SK-N-SH (cell line): ENCODE results near the gene PRRT1. TPM values are rescaled to one million over a fixed set of nuclear protein-coding genes. Genes with fewer than 3 reads are reported as not detected.

Experiments used
- CTCF ChIA-PET: fragments of 300-600, 350-600 bp; formaldehyde crosslinking; extraction: SDS; loops from one replicate; lab custom pipeline; 2021; lab: Yijun Ruan, JAX
- POLR2A ChIA-PET: fragments of 350-600 bp; sonication (Branson Sonifier 250); formaldehyde crosslinking; extraction: SDS; loops from one replicate; lab custom pipeline; 2020; ENCODE audit warnings: antibody characterized with exemption, inconsistent platforms; lab: Yijun Ruan, JAX
- DNase-seq: peaks from one replicate; pipeline ENCODE4 v3.0.0; 2012
- H2AFZ ChIP-seq: fragments of 200-600 bp; sonication (generic); 2 replicates; pipeline ENCODE4 v1.8.1; 2016; ENCODE audit warnings: antibody characterized with exemption, mild to moderate bottlenecking, low read depth
- H3F3A ChIP-seq: fragments of 200-600 bp; sonication (generic); replicated peaks from 2 replicates; pipeline ENCODE3; 2016; ENCODE audit warnings: antibody characterized with exemption, mild to moderate bottlenecking; ENCODE audit not compliant: insufficient read depth
- H3K27ac ChIP-seq, 2 experiments: fragments of 200-500 bp in 1 of 2; fragments of 200-600 bp in 1 of 2; sonication (Bioruptor generic) in 1 of 2; sonication (generic), shearing (Covaris generic) in 1 of 2; 2 replicates each; pipeline versions ENCODE4 v1.5.1 to v1.6.1; 2014 to 2016; ENCODE audit warnings: low read depth in 2 of 2, inconsistent platforms in 1 of 2, low read length in 1 of 2, mild to moderate bottlenecking in 1 of 2, mixed read lengths in 1 of 2
- H3K27me3 ChIP-seq: fragments of 200-600 bp; sonication (generic), shearing (Covaris generic); 2 replicates; pipeline ENCODE4 v1.6.1; 2016; ENCODE audit warnings: mixed run types; ENCODE audit not compliant: insufficient read depth
- H3K36me3 ChIP-seq, 2 experiments: fragments of 200-500 bp in 1 of 2; fragments of 200-600 bp in 1 of 2; sonication (Bioruptor generic) in 1 of 2; sonication (generic) in 1 of 2; replicated peaks in 1 of 2; 2 replicates each; pipeline versions ENCODE3 to v1.5.1; 2014 to 2016; ENCODE audit warnings: low read length in 1 of 2, mild to moderate bottlenecking in 1 of 2; ENCODE audit not compliant: insufficient read depth in 2 of 2, control insufficient read depth in 1 of 2
- H3K4me1 ChIP-seq, 2 experiments: fragments of 200-500 bp in 1 of 2; fragments of 200-600 bp in 1 of 2; sonication (Bioruptor generic) in 1 of 2; sonication (generic), shearing (Covaris generic) in 1 of 2; 2 replicates each; pipeline versions ENCODE4 v1.5.1 to v1.6.1; 2014 to 2016; ENCODE audit warnings: low read depth in 1 of 2, low read length in 1 of 2, mixed run types in 1 of 2; ENCODE audit not compliant: insufficient read depth in 2 of 2, control insufficient read depth in 1 of 2
- H3K4me2 ChIP-seq: fragments of 200-600 bp; sonication (generic), shearing (Covaris generic); 2 replicates; pipeline ENCODE4 v1.6.1; 2017; ENCODE audit warnings: mixed run types
- H3K4me3 ChIP-seq, 2 experiments: fragments of 200-500 bp in 1 of 2; fragments of 200-600 bp in 1 of 2; sonication (Bioruptor generic) in 1 of 2; sonication (generic), shearing (Covaris generic) in 1 of 2; 2 replicates each; pipeline versions ENCODE4 v1.5.1 to v1.8.1; 2014 to 2016; ENCODE audit warnings: low read depth in 2 of 2, inconsistent platforms in 1 of 2, low read length in 1 of 2, mild to moderate bottlenecking in 1 of 2, mixed read lengths in 1 of 2, moderate library complexity in 1 of 2
- H3K79me2 ChIP-seq: fragments of 200-600 bp; sonication (generic); 2 replicates; pipeline ENCODE4 v1.8.1; 2017; ENCODE audit warnings: mild to moderate bottlenecking; ENCODE audit not compliant: insufficient read depth
- H3K9ac ChIP-seq: fragments of 200-600 bp; sonication (generic); 2 replicates; pipeline ENCODE4 v1.6.1; 2017; ENCODE audit warnings: mixed run types
- H3K9me2 ChIP-seq: fragments of 200-600 bp; sonication (generic); 2 replicates; pipeline ENCODE4 v1.6.1; 2017; ENCODE audit warnings: mixed run types
- H3K9me3 ChIP-seq: fragments of 200-600 bp; sonication (generic); 2 replicates; pipeline ENCODE4 v1.6.1; 2017; ENCODE audit warnings: mixed run types, mild to moderate bottlenecking, moderate library complexity
- H4K20me1 ChIP-seq: fragments of 200-600 bp; sonication (generic); 2 replicates; pipeline ENCODE4 v1.6.1; 2017; ENCODE audit warnings: mild to moderate bottlenecking, mixed run types; ENCODE audit not compliant: insufficient read depth
- CTCF ChIP-seq: fragments of 200-600 bp; sonication (generic); IDR thresholded peaks from 2 replicates; pipeline ENCODE4 v1.6.1; 2017; ENCODE audit warnings: antibody characterized with exemption, mild to moderate bottlenecking, moderate library complexity
- EP300 ChIP-seq, 2 experiments: IDR thresholded peaks; 2 replicates each; pipeline versions ENCODE4 v1.4.0 to v1.6.1; 2012; ENCODE audit warnings: borderline replicate concordance in 1 of 2, low read depth in 1 of 2, low read length in 1 of 2
- FOSL2 ChIP-seq: IDR thresholded peaks from 2 replicates; pipeline ENCODE4 v1.4.0; 2012; ENCODE audit warnings: low read depth, mild to moderate bottlenecking, moderate library complexity, borderline replicate concordance
- FOXJ3 ChIP-seq: sonication (generic); formaldehyde crosslinking; IDR thresholded peaks from 2 replicates; pipeline ENCODE4 v1.5.1; 2020; ENCODE audit warnings: mild to moderate bottlenecking, missing genetic modification reagents
- GABPA ChIP-seq: IDR thresholded peaks from 2 replicates; pipeline ENCODE4 v1.4.0; 2012; ENCODE audit warnings: low read depth, mild to moderate bottlenecking
- JUND ChIP-seq: IDR thresholded peaks from 2 replicates; pipeline ENCODE4 v1.4.0; 2012
- MEF2A ChIP-seq: IDR thresholded peaks from 2 replicates; pipeline ENCODE4 v1.4.0; 2012; ENCODE audit warnings: low read depth, borderline replicate concordance
- NFIC ChIP-seq: IDR thresholded peaks from 2 replicates; pipeline ENCODE4 v1.4.0; 2012; ENCODE audit warnings: borderline replicate concordance
- NRF1 ChIP-seq: IDR thresholded peaks from 2 replicates; pipeline ENCODE4 v1.6.1; 2012; ENCODE audit warnings: low read depth, mild to moderate bottlenecking, low read length
- POLR2AphosphoS5 ChIP-seq: IDR thresholded peaks from 2 replicates; pipeline ENCODE4 v1.6.1; 2012; ENCODE audit warnings: low read depth, low read length
- RFX5 ChIP-seq: IDR thresholded peaks from 2 replicates; pipeline ENCODE4 v1.6.1; 2012; ENCODE audit warnings: mild to moderate bottlenecking, improper control_type of control experiment, low read length
- RXRA ChIP-seq: IDR thresholded peaks from 2 replicates; pipeline ENCODE4 v1.4.0; 2012; ENCODE audit warnings: low read depth, mild to moderate bottlenecking, borderline replicate concordance
- SIN3A ChIP-seq: IDR thresholded peaks from 2 replicates; pipeline ENCODE4 v1.6.1; 2012; ENCODE audit warnings: low read depth, mild to moderate bottlenecking, low read length, moderate library complexity, borderline replicate concordance
- SMC3 ChIP-seq: IDR thresholded peaks from 2 replicates; pipeline ENCODE4 v1.6.1; 2012; ENCODE audit warnings: low read depth, low read length, improper control_type of control experiment
- USF1 ChIP-seq: IDR thresholded peaks from 2 replicates; pipeline ENCODE4 v1.4.0; 2012; ENCODE audit warnings: low read depth, borderline replicate concordance
- USF2 ChIP-seq: fragments of 150-350 bp; IDR thresholded peaks from 2 replicates; pipeline ENCODE4 v1.6.1; 2017; ENCODE audit warnings: antibody characterized with exemption, low read length, low read depth, borderline replicate concordance
- YY1 ChIP-seq: IDR thresholded peaks from 2 replicates; pipeline ENCODE4 v1.4.0; 2012; ENCODE audit warnings: low read depth, mild to moderate bottlenecking
- WGBS: methylation state at CpG from one replicate; pipeline ENCODE4 v1.1.6; 2017; ENCODE audit warnings: low lambda C conversion rate; 5-methylcytosine and 5-hydroxymethylcytosine counted together
- polyA plus RNA-seq, 3 experiments: library from polyadenylated mRNA; depleted of rRNA; stranded (reverse); fragments of >200 nt; gene quantifications; 2 replicates each; pipeline ENCODE4 v1.2.3, GENCODE V29; 2012
- TF ChIP-seq, protein P1 (sequence below): IDR thresholded peaks from 2 replicates; pipeline ENCODE4 v1.6.1; 2012; ENCODE audit warnings: mild to moderate bottlenecking, low read depth, low read length, moderate library complexity
- TF ChIP-seq, protein P2 (sequence below): fragments of 150-350 bp; IDR thresholded peaks from 2 replicates; pipeline ENCODE4 v1.6.1; 2016; ENCODE audit warnings: mild to moderate bottlenecking, low read depth, low read length
- TF ChIP-seq, protein P3 (sequence below): IDR thresholded peaks from 2 replicates; pipeline ENCODE4 v1.4.0; 2012; ENCODE audit warnings: low read depth, borderline replicate concordance

PRRT1 gene
- polyA plus RNA-seq, 1 of the 3 experiments (the other 2 are of a cell fraction) = 1.5 TPM

DNA sequence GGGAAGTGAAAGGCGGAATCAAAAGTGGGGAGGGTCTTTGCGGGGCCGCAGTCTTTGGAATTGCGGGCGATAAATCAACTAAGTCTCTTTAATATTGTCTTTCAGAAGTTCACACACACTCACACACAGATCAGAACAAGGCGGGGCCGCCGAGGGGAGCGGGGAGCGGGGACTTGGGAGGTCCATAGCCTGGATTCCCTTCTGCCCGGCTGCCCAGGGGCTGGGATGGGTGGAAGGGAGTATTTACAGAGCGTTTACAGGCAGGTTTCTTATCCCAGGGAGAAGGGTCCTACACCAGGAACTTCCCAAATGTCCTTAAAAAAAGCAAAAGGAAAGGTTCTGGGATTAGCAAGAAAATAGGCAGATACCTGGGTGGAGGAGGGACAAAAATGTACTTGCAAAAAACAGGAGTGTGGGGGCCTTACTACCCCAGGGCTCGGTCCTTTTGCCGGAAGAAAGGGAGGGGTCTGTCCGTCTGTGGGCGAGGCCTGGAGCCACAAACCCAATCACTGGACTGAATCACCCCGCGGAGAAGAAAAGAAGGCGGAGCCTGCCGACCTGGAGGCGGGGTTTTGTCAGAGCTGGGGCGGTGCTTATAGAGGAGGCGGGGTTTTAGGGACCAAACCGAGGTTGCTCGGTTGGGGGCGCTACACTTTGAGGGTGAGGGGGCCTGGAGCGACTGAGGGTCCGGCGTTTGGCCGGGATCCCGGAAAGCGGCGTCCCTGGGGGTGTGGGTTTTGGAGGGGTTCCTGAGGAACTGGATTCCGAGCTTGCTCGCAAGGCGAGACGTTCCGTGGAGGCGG is 3.2 kb downstream of the PRRT1 start:
- H3K27me3 ChIP-seq = no peaks in the 10 kb centered on the region
- H3K9me2 ChIP-seq = no peaks in the 10 kb centered on the region
- 89% methylated on average over 35 of the region's 39 CpGs for WGBS
- peak; percentile 65 for DNase-seq
- ChIA-PET CTCF (interaction anchor here (0.6 kb wide), 1 partner anchor 60 kb away, joined by 3 read pairs; no protein-coding TSS in a partner anchor), POLR2A (no interaction called here)
- H3K9me3 ChIP-seq = no peaks in the 10 kb centered on the region
- TF ChIP-seq SMC3 = no peak
- no peak for TF ChIP-seq POLR2AphosphoS5
- no peak for TF ChIP-seq USF2
- no peak for TF ChIP-seq RFX5
- TF ChIP-seq, protein P1, sequence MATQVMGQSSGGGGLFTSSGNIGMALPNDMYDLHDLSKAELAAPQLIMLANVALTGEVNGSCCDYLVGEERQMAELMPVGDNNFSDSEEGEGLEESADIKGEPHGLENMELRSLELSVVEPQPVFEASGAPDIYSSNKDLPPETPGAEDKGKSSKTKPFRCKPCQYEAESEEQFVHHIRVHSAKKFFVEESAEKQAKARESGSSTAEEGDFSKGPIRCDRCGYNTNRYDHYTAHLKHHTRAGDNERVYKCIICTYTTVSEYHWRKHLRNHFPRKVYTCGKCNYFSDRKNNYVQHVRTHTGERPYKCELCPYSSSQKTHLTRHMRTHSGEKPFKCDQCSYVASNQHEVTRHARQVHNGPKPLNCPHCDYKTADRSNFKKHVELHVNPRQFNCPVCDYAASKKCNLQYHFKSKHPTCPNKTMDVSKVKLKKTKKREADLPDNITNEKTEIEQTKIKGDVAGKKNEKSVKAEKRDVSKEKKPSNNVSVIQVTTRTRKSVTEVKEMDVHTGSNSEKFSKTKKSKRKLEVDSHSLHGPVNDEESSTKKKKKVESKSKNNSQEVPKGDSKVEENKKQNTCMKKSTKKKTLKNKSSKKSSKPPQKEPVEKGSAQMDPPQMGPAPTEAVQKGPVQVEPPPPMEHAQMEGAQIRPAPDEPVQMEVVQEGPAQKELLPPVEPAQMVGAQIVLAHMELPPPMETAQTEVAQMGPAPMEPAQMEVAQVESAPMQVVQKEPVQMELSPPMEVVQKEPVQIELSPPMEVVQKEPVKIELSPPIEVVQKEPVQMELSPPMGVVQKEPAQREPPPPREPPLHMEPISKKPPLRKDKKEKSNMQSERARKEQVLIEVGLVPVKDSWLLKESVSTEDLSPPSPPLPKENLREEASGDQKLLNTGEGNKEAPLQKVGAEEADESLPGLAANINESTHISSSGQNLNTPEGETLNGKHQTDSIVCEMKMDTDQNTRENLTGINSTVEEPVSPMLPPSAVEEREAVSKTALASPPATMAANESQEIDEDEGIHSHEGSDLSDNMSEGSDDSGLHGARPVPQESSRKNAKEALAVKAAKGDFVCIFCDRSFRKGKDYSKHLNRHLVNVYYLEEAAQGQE = no peak
- TF ChIP-seq, protein P2, sequence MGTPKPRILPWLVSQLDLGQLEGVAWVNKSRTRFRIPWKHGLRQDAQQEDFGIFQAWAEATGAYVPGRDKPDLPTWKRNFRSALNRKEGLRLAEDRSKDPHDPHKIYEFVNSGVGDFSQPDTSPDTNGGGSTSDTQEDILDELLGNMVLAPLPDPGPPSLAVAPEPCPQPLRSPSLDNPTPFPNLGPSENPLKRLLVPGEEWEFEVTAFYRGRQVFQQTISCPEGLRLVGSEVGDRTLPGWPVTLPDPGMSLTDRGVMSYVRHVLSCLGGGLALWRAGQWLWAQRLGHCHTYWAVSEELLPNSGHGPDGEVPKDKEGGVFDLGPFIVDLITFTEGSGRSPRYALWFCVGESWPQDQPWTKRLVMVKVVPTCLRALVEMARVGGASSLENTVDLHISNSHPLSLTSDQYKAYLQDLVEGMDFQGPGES = no peak
- TF ChIP-seq RXRA = no peak
- no peak for TF ChIP-seq GABPA
- TF ChIP-seq FOXJ3 (CRISPR knock-in tag) = no peak
- no peak for TF ChIP-seq NRF1
- no peak for TF ChIP-seq CTCF
- TF ChIP-seq FOSL2 = no peak
- TF ChIP-seq NFIC = no peak
- TF ChIP-seq SIN3A = no peak
- no peak for TF ChIP-seq USF1
- TF ChIP-seq, protein P3, sequence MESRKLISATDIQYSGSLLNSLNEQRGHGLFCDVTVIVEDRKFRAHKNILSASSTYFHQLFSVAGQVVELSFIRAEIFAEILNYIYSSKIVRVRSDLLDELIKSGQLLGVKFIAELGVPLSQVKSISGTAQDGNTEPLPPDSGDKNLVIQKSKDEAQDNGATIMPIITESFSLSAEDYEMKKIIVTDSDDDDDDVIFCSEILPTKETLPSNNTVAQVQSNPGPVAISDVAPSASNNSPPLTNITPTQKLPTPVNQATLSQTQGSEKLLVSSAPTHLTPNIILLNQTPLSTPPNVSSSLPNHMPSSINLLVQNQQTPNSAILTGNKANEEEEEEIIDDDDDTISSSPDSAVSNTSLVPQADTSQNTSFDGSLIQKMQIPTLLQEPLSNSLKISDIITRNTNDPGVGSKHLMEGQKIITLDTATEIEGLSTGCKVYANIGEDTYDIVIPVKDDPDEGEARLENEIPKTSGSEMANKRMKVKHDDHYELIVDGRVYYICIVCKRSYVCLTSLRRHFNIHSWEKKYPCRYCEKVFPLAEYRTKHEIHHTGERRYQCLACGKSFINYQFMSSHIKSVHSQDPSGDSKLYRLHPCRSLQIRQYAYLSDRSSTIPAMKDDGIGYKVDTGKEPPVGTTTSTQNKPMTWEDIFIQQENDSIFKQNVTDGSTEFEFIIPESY = no peak
- no peak for TF ChIP-seq MEF2A
- TF ChIP-seq JUND = no peak
- TF ChIP-seq YY1 = no peak
- TF ChIP-seq EP300 (IDR thresholded peaks at IDR 0.05; ENCODE audit: borderline replicate concordance in 1 of 2, low read depth in 1 of 2, low read length in 1 of 2) = no peak
- no peak overlapping the region for H3K9ac ChIP-seq
- H3F3A ChIP-seq = peaks cover 4% of the 10 kb centered on the region
- H3K27ac ChIP-seq = no peak overlapping the region
- H2AFZ ChIP-seq = no peak overlapping the region
- H3K79me2 ChIP-seq = no peaks in the 10 kb centered on the region
- peaks cover 13 to 21% of the 10 kb centered on the region in 2 experiments; a peak in 3 of 4 replicates for H3K4me1 ChIP-seq
- no peak overlapping the region for H3K4me2 ChIP-seq
- H4K20me1 ChIP-seq = no peaks in the 10 kb centered on the region
- H3K4me3 ChIP-seq = no peak overlapping the region
- no peaks in the 10 kb centered on the region for H3K36me3 ChIP-seq
